ENCODE results near the gene FBXO40.

DNA sequence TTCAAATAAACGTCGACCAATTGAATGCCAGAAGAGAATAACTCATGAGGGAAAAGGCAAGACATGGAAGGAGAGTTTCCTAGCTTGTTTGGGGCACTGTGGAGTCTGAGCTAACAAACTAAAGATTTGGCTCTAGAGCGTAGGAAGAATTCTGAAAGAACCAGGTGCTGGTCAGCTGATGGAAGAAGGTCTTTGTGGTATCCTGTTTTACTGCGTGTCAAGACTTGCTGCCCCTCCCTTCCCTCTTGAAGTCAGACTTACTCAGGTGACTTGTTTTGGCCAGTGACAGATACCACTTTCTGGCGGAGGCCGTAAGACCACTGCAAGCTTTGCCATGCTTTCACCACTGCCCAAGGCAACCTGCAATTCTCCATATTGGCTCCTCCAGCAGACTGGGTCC is 68.2 kb downstream of the FBXO40 start:
- TF ChIP-seq, protein P1, sequence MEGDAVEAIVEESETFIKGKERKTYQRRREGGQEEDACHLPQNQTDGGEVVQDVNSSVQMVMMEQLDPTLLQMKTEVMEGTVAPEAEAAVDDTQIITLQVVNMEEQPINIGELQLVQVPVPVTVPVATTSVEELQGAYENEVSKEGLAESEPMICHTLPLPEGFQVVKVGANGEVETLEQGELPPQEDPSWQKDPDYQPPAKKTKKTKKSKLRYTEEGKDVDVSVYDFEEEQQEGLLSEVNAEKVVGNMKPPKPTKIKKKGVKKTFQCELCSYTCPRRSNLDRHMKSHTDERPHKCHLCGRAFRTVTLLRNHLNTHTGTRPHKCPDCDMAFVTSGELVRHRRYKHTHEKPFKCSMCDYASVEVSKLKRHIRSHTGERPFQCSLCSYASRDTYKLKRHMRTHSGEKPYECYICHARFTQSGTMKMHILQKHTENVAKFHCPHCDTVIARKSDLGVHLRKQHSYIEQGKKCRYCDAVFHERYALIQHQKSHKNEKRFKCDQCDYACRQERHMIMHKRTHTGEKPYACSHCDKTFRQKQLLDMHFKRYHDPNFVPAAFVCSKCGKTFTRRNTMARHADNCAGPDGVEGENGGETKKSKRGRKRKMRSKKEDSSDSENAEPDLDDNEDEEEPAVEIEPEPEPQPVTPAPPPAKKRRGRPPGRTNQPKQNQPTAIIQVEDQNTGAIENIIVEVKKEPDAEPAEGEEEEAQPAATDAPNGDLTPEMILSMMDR (IDR thresholded peaks at IDR 0.05; ENCODE audit: poor library complexity) = no peak
- TF ChIP-seq EZH2 (IDR thresholded peaks at IDR 0.05; ENCODE audit: borderline replicate concordance) (no peak), EZH2phosphoT487 (IDR thresholded peaks at IDR 0.05; ENCODE audit: low read depth, severe bottlenecking, unreplicated experiment) (no peak)

Data from hepatocyte (in vitro differentiated cells).